GM12873 (cell line): ENCODE measurements around the gene MFSD12.

ENCODE experiments used
- TF ChIP-seq, protein P1 (sequence below): IDR thresholded peaks from 2 replicates; pipeline ENCODE4 v1.5.1; 2012; ENCODE audit warnings: low read depth, mild to moderate bottlenecking, moderate library complexity, low read length, control low read depth; ENCODE audit not compliant: insufficient read depth; ENCODE audit errors: missing control alignments

MFSD12 gene

DNA sequence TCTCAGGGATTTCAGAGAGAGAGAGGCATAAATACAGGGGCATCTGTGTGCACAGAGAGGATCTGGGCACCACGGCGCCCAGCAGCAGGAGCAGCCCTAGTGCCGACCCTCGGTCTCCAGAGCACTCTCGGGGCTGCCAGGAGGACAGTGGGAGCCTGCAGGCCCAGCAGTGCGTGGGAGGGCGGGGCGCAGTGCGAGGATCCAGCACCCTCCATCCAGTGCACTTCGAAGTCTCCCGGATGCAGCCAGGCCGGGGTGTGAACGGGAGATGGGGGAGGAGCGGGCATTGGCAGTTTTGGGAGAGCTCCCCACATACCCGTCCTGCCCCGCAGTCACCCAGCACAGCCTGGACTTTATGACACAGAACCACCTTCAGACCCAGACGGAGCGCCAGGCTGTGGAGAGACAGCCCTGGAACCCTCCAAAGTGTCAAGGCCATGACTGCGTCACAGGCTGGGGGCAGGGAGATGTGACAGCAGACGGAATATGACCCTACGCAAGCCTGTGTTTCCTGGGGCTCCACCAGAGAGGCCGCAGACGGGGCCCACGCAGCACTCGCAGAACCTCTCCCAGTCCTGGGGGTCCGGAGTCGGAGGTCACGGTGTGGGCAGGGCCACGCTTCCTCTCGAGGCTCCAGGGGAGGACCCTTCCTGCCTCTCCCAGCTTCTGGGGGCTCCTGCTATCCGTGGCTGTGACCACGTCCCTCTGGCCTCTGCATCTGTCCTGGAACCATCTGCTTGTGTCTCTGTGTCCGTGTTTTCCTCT is 33.1 kb downstream of the MFSD12 start:
- TF ChIP-seq, protein P1, sequence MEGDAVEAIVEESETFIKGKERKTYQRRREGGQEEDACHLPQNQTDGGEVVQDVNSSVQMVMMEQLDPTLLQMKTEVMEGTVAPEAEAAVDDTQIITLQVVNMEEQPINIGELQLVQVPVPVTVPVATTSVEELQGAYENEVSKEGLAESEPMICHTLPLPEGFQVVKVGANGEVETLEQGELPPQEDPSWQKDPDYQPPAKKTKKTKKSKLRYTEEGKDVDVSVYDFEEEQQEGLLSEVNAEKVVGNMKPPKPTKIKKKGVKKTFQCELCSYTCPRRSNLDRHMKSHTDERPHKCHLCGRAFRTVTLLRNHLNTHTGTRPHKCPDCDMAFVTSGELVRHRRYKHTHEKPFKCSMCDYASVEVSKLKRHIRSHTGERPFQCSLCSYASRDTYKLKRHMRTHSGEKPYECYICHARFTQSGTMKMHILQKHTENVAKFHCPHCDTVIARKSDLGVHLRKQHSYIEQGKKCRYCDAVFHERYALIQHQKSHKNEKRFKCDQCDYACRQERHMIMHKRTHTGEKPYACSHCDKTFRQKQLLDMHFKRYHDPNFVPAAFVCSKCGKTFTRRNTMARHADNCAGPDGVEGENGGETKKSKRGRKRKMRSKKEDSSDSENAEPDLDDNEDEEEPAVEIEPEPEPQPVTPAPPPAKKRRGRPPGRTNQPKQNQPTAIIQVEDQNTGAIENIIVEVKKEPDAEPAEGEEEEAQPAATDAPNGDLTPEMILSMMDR, result no peak

DNA sequence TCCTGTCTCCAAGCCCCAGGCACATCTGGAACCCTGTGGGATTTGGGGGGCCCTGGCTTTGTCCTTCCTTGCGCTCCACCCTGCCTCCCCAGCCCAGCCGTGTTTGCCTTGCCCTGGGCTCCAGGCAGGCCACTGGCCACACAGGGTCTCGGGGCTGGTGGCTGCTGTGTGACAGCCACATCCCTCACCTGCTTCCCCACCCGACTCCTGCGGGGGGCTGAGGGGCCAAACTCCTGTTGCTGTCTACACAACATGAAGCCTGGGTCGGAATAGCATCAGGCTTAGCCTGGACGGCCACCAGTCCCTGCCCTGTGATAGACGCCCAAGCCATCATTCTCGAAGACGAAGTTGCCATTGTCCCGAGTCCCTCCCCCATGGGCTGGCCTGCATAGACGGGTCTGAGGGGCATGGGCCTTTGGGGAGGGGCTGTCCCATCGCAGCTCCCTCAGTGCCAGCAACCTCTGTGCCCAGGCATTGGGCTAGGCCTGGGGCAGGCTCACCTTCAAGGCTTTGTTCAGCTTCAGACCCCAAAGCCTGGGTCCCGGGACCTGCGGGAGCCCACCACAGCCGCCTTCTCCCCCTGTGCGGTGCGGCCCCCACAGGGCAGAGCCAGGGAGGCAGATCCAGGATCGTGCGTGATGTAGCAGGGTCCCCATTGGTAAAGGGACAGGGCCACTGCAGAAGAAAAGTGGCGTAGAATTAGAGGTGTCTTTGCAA is 33.9 kb downstream of the MFSD12 start:
- TF ChIP-seq, protein P1, result no peak

DNA sequence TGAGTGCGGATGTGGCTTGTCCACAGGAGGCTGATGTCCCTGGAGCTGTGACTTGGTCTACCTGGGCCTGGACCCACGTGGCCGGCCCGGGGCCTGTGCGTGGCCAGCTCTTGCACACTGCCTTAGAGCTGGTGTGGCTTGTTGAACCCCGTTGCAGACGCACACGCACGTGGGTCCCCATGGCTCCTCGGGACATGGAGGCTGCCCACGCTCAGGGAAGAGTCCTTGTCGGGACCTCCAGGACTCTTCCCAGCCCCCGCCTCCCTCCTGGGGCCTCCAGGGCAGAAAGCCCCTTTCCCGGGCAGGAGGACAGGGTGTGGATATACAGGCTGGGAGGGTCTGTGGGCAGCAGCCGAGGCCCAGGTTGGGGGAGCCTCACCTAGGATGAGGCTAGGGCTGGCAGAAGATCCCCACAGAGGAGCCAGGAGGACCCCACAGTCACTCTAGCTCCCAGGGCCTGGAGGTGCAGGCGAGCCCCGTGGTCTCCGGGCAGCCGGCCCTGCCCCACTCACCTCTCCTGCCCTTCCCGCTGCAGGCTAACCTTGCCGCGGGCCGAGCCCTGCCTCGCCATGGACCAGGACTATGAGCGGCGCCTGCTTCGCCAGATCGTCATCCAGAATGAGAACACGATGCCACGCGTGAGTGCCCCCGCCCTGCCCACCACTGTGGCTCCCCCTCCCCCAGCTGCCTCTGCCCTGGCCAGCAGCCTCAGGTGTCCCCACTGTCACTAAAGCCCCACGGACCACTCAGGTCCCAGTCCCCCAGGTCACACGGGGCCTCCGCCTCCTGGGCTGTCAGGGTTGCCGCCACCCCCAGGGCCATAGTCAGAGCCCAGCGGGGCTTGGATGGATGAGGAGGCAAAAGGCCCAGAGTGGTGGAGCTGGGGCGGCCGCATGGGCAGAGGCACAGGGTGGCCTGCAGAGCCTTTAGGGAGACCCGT is 34.7 kb downstream of the MFSD12 start:
- TF ChIP-seq, protein P1, result no peak

DNA sequence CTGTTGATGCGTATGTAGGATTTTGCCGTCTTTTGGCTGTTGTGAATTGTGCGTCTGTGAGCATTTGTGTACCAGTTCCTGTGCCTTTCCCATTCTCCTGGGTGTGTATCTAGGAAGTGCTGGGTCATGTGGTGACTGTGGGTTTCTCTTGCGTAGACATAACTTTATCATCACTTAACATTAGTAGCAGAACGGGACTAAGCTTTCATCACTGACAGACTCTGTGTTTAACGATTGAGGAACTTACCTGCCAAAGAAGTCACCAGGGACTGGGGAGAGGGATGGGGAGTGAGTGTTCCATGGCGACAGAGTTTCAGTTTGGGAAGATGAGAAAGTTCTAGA is 36.3 kb downstream of the MFSD12 start:
- TF ChIP-seq, protein P1, result no peak

DNA sequence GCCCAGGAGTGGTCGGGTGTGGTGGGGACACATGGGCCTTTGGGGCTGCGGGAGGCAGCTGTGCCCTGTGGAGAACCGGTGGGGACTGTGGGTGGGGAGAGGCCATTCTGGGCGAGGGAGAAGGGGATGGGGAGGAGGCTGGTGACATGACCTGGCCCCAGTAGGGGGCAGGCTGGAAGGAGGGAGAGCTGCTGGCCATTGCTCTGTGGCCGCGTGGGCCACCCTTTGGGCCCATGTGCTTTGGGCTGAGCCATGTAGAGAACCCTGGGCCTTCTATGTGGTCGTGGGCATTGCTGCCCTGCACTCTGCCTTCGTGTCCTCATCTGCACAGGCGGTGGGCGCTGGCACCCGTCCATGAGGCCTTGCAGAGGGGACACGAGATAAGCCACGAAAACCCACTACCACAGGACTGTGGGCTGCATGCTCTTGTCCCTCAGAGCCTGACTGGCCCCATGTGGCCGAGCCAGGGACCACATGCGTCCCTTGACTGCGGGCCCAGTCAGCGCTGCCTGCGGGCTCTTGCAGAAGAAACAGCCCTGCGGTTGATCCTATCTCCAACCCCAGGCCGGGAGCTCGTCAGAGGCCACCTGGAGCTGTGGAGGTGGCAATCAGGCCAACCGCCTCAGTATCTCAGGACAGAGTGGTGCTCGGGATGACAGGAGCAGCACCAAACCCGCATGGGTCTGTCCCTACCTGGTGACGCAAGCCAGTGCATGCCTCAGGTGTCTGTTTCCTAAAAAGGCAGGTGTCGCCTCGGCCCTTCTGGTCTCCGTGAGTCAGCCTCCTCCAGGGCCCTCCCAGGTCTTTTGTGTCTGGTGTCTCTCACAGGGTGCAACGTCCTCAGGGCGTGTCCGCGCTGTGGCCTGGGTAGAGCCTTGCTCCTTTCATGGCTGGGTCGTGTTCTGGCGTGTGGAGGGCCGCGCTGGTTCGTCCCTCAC is 37.0 kb downstream of the MFSD12 start:
- TF ChIP-seq, protein P1, result no peak

DNA sequence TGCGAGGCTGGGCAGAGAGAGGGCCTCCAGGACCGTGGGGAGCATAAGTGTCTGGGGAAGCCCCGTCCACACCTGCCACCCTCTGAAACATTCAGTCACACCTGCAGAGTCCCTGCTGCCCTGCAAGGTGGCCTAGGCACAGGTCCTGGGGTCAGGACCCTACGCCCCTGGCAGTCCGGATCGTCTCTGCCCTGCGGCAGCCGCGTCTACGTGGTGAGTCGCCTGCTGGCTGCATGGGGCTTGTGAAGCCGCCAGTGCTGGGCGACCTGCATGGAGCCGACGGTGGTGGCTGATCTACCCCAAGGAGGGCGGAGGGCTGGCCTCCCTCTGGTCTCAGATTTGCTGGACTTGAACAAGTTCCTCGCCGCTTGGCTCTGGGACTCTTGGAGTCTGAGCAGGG is 38.3 kb downstream of the MFSD12 start:
- TF ChIP-seq, protein P1, result no peak
